Measurements from ENCODE around the gene PRKCA. TPM values are rescaled to one million over a fixed set of nuclear protein-coding genes. Genes with fewer than 3 reads are reported as not detected.

Gene PRKCA
- total RNA-seq, 1 experiment from 2014 or later, result 28.6 TPM

DNA sequence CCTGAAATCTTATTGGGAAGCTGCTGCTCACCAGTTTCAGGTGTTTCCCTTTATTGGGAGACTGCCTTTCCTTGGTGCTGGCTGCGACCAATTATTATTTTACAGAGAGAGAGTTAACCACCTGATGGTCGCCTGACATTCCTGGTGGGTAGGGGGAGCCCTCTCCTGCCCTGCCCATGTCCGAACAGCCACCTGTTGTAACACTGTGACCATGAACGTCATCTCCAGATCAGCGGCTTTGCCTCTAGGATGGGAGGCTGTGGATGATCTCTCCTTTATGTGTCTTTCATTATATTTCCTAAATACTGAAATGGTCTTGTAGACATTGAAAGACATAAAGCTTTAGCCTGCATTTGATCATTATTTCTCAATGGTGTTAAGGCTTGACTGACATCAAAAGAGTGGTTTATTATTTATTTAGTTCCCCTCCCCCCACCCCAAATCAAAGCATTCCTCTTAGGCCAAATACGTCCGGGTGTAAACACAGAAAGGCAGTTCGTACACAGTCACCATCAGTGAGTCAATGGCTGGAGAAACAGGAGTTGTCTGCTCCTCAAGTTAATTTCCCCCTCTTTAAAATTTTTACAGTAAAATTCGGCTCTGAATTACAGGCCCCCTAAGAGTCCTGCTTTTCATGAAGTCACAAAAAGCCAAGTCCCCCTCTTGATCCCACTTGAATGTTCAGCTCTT lies 474.7 kb downstream of the PRKCA start:
- in situ Hi-C loops (cut with HindIII; ENCODE audit: low pct_unique_long_range_greater_than_20kb, low sequenced_read_pairs), result no loop called here
- DNase-seq (ENCODE audit: low read depth), result no peak

DNA sequence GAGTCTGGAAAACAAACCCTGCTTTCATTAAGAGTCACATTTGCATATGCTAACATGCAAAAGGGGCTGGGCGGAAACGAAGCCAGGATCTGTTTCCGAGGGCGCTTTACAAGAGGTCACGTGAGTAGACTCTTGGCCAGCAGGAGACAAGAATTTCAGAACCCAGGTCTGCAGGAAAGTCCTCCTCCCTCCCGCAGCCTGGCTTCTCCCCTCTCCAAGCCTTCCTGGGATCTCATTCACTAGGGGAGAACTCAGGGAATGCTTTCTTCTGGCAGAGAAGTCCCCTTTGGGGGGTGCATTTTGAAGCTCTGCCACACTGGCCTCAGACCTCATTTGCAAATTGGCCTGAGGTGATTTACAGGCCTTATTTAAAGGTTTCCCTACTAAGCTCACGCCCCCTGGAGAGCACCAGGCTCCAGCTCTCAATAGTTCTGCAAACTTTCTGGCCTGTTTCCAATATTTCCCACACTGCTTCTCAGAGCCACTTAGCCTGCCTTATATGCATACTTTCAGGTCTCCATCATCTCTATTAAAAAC lies 475.3 kb downstream of the PRKCA start:
- in situ Hi-C loops (cut with HindIII; ENCODE audit: low pct_unique_long_range_greater_than_20kb, low sequenced_read_pairs), result no loop called here
- DNase-seq (ENCODE audit: low read depth), result no peak

DNA sequence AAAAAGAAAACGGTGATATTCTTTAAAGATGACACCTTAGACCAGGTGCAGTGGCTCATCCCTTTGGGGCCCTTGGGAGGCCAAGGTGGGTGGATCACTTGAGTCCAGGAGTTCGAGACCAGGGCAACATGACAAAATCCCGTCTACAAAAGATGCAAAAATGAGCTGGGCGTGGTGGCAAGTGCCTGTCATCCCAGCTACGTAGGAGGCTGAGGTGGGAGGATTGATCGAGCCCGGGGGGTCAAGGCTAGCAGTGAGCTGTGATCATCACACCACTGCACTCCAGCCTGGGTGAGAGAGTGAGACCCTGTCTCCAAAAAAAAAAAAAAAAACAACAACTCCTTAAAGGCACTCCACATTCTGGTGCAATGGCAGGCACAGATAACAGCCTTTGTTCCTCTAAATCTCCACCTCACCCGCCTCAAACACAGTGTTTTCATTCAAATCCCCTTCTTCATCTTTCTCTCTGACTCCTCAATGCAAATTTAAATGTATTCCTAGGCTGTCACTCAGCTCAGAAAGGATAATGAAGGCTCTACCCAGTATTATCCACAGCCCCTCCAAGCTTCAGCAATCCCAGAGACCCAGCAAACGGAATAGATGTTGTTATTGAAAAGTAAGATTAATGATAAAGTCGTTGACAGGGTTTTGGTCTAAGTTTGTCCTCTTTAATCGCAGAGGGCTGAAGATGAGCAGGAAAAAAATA lies 476.3 kb downstream of the PRKCA start:
- in situ Hi-C loops (cut with HindIII; ENCODE audit: low pct_unique_long_range_greater_than_20kb, low sequenced_read_pairs), result no loop called here
- DNase-seq (ENCODE audit: low read depth), result no peak

DNA sequence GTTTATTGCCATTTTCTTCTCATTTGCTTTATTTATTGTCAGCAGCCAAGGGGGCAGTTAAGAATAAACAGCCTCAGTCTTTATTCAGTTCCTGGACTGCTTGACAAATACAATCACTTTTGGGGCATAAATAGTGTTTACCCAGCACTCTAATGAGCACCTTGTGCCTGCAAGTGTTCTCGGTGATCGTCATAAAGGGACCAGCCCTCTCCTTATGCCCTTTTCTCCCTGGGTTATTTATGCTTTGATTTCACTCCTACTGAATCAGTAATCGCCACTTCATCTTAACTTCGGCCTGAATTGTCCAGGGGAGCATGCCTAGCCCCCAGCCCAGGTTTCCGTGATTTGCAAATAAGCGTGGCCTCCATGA lies 476.8 kb downstream of the PRKCA start:
- no peak for DNase-seq (ENCODE audit: low read depth)
- in situ Hi-C loops (cut with HindIII; ENCODE audit: low pct_unique_long_range_greater_than_20kb, low sequenced_read_pairs), result no loop called here

DNA sequence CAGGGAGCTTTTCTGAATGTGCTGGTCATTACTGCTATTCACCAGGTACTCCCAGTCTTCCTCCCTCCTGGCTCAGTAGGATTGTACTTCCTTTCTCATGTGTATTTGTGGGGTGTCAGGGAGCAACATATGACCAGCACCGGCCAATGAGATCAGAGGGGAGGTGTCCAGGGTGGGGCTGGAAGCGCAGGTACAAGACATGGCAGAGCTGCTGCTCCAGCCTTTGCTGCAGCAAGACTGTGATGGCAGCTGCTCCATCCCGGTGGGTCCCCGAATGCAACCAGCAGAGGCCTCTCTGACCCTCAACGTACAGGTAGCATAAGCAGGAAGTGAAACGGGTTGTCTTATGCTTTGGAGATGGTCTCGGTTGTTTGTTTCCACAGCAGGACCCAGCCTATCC lies 478.7 kb downstream of the PRKCA start:
- in situ Hi-C loops (cut with HindIII; ENCODE audit: low pct_unique_long_range_greater_than_20kb, low sequenced_read_pairs), result no loop called here
- DNase-seq (ENCODE audit: low read depth), result no peak

DNA sequence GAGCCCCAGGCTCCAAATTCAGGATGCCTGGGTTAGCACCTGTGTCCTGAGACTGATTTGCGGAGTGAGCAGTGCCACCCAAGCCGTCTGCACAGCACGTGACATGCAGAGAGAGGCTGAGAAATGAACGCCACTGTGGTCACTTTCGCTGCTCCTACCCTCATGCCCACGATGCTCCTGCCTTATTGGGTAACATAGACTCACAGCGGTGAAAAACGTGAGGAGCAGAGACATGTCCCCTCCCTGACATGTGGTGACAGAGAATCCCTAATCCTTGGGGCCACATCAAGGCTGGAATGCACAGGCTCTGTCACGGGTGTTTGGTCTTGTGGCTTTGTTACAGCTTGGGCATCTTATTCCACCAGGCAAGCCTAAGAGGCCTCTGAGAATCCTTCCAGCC lies 480.4 kb downstream of the PRKCA start:
- no peak for DNase-seq (ENCODE audit: low read depth)
- in situ Hi-C loops (cut with HindIII; ENCODE audit: low pct_unique_long_range_greater_than_20kb, low sequenced_read_pairs), result no loop called here

DNA sequence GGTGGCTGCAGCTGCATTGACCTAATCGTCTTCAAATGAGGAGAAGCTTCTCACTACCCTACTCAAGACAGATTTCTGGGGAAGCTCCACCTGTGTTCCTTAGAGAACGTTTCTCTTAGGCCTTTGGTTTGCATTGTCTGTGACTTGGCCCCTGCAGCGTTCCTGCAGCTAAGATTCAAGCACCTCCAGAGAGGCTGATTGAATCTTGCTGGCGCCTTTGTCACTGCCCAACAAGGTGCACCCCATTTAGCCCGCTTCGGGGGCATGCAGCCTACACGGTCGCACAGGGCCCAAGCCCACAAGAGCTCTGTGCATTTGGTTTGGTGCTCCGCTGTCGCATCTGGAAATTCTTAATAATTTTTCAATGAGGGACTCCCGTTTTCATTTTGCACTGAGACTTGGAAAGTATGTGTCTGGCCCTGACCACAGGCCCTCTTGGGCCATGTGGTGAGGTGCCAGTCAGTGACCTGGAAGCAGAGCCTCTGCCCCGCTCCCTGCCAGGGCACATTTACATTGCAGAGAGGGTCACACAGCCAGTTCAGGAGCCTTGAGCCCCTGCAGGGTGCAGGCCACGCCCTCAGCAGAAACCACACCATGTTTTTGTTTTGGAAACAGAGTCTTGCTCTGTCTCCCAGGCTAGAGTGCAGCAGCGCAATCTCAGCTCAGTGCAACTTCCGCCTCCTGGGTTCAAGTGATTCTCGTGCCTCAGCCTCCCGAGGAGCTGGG lies 481.4 kb downstream of the PRKCA start:
- in situ Hi-C loops (cut with HindIII; ENCODE audit: low pct_unique_long_range_greater_than_20kb, low sequenced_read_pairs), result no loop called here
- DNase-seq (ENCODE audit: low read depth), result no peak

DNA sequence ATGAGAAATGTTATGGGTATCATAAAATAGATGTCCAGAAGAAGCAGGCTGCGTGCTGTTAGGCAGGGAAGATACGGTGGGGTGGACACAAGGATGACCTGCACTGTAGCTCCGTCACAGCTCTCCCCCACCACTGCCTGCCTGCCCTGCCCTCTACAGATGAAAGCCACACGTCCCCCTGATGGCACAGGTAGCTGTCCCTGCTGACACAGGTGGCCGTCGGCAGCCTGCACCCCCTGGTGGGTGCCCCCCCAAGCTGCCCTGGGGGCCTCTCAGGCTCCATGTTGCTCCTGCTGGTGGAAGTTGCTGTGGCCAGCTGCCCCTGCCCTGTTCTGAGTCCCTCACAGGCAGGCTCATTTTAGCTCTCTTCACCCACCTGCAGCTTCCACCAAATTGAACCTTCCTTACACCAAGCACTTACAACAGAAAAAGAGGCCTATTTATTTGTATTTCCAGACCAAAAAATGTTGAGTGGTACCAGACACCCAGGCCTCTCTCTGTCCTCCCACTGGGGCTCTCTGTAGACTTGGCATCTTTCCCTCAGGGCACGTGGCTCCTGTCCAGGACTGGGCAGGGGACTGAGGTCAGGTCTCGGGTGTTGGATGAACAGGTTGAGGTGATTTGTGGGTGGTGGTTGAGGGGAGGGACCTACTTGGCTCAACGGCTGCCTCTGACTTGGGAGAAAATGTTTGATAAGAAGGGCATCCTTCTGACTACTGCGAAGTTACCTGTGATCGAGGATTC lies 482.4 kb downstream of the PRKCA start:
- in situ Hi-C loops (cut with HindIII; ENCODE audit: low pct_unique_long_range_greater_than_20kb, low sequenced_read_pairs), result no loop called here
- no peak for DNase-seq (ENCODE audit: low read depth)

DNA sequence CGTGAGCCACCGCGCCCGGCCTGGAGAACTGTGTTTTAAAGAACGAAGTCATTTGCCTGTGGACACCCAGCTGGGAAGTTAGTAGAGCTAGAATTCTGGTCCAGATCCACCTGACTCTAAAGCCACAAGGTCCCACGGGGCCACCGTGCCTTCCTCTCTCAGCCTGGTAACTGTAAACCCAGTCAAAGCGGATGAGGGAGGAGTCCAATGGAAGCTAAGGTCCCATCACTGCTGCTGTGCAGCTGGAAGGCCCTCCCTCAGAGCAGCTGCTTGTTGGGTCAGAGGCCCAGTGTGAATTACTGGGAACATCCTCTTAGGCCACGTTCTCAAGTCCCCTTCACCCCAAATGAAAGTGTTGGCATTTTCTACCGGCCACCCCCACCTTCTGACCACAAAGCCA lies 483.7 kb downstream of the PRKCA start:
- DNase-seq (ENCODE audit: low read depth), result no peak
- in situ Hi-C loops (cut with HindIII; ENCODE audit: low pct_unique_long_range_greater_than_20kb, low sequenced_read_pairs), result no loop called here

DNA sequence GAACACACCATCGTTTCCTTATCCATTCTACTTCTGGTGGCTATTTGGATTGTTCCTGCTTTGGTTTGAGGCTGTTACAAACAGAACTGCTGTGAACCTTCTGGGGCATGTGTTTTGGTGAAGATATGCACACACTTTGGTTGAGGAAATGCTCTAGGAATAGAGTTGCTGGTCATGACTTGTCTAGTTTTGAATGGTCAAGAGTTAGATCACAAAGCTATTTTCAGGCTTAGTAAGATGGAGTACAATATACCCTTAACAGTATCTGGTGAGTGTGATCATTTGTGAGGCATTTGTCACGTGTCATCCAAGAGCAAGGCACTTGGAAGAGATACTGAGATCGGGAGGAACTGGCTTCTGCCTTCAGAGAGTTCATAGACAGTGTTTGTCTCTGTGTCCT lies 485.5 kb downstream of the PRKCA start:
- no peak for DNase-seq (ENCODE audit: low read depth)
- in situ Hi-C loops (cut with HindIII; ENCODE audit: low pct_unique_long_range_greater_than_20kb, low sequenced_read_pairs), result no loop called here

DNA sequence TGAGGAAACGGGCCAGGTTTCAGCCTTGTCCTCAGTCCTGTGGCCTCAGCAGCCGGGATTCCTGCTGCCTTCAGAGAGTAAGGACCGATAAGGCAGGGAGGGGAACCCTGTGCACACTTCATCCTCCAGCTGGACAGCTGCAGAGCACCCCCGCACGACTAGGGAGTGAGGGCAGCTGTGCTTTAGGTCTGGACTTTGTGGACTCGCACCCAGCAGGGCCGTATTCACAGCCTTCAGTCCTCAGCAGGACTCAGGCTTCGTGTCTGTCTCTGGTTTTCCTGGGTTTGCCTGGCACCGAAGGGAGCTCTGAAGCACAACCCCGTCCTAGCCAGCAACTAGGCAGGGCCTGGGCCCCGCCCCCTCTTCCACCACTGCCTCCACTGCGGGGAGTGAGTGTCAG lies 486.7 kb downstream of the PRKCA start:
- DNase-seq (ENCODE audit: low read depth), result no peak
- in situ Hi-C loops (cut with HindIII; ENCODE audit: low pct_unique_long_range_greater_than_20kb, low sequenced_read_pairs), result no loop called here

DNA sequence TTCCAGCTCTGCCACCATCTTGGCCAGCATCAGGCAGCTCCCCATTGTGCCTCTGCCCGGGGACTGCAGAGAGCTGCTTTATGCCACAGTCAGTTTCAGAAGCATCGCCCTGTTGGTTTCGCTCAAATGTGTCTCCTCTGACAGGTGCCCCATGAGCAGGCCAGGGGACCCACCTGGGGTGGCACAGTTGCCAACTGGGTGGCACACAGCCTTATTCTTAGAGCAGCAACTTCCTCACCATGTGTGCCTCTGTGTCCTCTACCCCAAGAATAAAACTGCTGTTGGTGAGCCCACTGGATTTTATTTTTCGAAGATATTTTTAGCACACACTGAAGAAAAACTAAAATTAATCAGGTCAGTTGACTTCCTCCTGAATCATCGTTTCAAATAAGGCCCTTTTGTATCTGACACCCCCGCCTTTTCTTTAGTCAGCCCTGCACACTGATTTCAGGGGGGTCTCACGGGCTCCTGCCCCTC lies 487.6 kb downstream of the PRKCA start:
- in situ Hi-C loops (cut with HindIII; ENCODE audit: low pct_unique_long_range_greater_than_20kb, low sequenced_read_pairs), result no loop called here
- no peak for DNase-seq (ENCODE audit: low read depth)

DNA sequence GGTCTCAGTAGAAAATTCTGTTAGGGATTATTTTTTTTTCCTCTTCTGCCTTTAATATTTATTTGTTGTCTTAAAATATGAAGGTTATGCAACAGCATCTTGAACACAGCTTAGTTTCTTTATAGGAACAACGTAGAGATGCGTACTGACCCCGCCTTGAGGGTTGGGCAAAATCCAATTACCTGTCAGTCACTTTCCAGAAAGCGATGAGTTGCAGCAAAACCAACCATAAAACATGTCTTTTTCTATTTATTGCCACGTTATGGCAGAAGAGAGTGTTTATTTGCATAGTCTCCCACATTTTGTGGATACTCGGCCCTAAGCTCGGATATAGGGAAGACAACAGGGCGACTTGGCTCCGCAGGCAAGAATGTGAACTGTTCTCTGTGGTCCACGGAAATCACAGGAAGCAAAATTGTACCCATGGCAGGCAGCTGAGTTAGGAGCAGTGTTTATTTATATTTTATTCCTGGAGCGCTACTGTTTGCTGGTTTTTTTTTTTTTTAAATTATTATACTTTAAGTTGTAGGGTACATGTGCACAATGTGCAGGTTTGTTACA lies 488.2 kb downstream of the PRKCA start:
- DNase-seq (ENCODE audit: low read depth), result no peak
- in situ Hi-C loops (cut with HindIII; ENCODE audit: low pct_unique_long_range_greater_than_20kb, low sequenced_read_pairs), result no loop called here

DNA sequence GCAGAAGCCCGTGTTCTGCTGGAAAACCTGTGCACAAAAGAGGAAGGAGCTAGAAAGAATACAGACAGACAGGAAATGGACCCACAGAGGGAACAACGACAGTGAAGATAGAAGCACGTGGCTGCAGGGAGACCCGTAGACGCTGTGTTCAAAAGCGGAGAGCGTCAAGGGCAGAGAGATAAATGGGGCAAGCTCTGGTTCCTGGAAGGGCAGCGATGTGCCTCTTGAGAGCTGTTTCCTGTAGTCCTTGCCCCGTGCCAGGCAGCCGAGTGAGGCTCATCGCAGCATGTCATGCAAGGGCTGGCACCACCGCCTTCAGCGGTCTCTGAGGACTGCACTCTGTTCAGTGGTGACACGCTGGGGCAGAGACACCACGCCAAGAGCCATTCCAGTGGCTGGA lies 488.9 kb downstream of the PRKCA start:
- in situ Hi-C loops (cut with HindIII; ENCODE audit: low pct_unique_long_range_greater_than_20kb, low sequenced_read_pairs), result no loop called here
- DNase-seq (ENCODE audit: low read depth), result no peak

DNA sequence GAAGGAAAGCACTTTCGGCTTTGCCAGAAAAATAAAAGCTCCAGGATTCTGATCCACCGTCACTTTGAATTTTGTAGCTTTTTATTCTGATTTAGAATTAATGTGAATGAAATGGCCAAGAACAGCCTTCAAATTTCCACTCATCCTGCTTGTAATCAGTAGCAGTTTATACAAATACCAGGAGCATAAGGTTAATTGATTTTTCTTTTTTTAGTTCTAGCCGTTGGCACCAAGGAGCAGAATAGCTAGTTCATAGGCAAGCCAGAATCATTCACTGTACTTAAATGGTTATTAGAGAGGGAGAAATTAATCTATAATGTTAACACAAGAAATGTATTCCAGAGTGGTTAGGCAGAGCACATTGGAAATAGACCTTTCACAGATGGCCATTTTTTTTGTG lies 491.4 kb downstream of the PRKCA start:
- in situ Hi-C loops (cut with HindIII; ENCODE audit: low pct_unique_long_range_greater_than_20kb, low sequenced_read_pairs), result no loop called here
- DNase-seq (ENCODE audit: low read depth), result no peak

DNA sequence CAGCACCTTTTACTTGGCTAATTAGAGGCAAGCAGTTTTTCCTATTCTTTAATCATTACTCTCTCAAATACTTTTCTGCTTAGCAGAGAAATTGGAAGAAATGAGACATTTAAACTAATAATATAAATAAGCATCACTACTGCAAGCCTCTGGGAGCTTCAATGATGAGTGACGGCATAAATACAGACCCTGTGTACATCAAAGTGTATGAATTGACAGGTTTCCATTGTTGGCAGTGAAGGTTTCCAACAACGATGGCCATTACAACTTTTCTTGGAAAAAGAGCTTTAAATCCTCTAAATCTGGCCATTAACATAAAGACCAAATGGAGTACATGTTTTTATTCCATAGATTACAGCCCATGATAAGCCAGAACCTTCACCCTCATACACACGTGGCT lies 493.1 kb downstream of the PRKCA start:
- no peak for DNase-seq (ENCODE audit: low read depth)
- in situ Hi-C loops (cut with HindIII; ENCODE audit: low pct_unique_long_range_greater_than_20kb, low sequenced_read_pairs), result no loop called here

DNA sequence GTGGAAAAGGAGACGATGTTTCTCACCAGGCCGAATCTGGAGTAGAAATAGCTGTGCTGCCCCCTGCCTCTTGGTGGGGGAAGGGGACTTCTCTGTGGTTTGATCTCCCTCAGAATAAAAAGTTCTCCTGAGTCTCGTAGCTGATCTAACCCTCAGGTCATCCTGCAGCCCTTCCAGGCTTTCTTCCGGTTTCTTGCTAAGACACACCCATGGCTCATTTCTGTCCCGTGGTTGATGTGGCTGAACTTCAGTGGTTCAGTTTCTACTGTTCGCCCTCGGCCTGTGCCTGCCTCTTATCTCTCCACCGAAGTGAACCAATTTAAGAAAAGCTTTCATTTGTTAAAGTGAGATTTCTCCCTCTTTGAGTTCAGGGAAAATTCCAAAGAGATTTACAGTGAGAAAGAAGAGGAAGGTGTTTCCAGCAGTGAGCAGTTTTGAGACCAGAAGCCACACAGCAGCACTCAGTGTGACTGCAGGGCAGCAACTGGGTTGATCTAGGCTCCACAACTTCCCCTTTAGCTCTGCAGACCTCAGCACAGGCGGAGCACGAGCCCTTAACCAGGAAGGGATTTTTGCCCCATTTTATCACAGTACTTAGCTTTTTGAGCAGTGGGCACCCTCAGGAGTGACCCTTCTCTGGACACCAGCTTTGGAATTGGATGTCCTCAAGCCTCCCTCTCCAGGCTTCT lies 497.6 kb downstream of the PRKCA start:
- in situ Hi-C loops (cut with HindIII; ENCODE audit: low pct_unique_long_range_greater_than_20kb, low sequenced_read_pairs), result no loop called here
- no peak for DNase-seq (ENCODE audit: low read depth)

DNA sequence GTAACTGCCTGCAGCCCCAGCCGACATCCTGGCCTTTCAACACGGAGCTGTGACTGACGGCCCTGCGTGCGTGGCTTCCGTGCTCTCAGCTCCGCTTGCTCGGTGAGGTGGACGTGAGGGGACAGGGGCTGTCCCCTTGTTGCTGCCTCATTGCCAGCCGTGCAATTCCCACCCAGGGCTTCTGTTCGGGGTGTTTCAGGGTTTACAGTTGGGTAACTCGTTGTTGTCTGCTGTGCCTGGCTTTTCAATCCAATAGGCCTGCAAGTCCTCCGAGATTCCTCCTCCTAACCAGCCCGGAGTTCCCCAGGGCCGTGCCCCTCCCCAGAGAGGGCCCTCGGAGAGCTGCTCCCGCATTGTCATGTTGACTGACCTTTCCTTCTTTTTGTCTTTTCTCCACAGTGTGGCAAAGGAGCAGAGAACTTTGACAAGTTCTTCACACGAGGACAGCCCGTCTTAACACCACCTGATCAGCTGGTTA lies 501.1 kb downstream of the PRKCA start:
- DNase-seq (ENCODE audit: low read depth), result no peak
- in situ Hi-C loops (cut with HindIII; ENCODE audit: low pct_unique_long_range_greater_than_20kb, low sequenced_read_pairs), result no loop called here
